GM10248 (cell line): ENCODE data around the gene MRPL38.

Source experiments
- CTCF ChIA-PET: fragments of 300-600 bp; sonication (Branson Sonifier 250); formaldehyde crosslinking; extraction: SDS; loops from one replicate; lab custom pipeline; 2021; ENCODE audit warnings: antibody characterized with exemption; lab: Yijun Ruan, JAX
- POLR2A ChIA-PET: fragments of 350-650 bp; sonication (Branson Sonifier 250); formaldehyde crosslinking; extraction: SDS; loops from one replicate; lab custom pipeline; 2020; ENCODE audit warnings: antibody characterized with exemption; lab: Yijun Ruan, JAX
- DNase-seq: peaks from one replicate; pipeline ENCODE4 v3.0.0; 2012; ENCODE audit errors: extremely low spot score
- TF ChIP-seq, protein P1 (sequence below): IDR thresholded peaks from 2 replicates; pipeline ENCODE4 v1.5.1; 2012; ENCODE audit warnings: mild to moderate bottlenecking, low read depth; ENCODE audit errors: extremely low read depth, missing control alignments, control extremely low read depth

Gene MRPL38

DNA sequence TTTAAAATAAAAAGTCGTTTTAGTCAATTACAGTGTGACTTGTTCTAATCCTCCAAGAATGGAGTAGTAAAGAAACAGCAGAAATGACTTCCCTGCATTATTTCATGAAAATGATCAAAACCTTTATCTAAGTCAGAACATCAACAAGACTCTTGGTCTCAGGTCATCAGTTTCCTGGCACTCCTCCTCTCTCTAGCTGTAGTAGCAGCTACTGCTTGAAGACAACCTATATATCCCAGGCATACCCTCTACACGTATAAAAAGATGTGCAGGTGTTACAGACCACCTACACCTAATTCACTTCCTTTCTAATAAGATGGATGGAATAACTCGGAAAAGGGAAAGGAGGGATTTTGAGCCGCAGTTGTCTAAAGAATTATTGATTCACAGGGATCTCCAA is 37.8 kb upstream of the MRPL38 start:
- TF ChIP-seq, protein P1, sequence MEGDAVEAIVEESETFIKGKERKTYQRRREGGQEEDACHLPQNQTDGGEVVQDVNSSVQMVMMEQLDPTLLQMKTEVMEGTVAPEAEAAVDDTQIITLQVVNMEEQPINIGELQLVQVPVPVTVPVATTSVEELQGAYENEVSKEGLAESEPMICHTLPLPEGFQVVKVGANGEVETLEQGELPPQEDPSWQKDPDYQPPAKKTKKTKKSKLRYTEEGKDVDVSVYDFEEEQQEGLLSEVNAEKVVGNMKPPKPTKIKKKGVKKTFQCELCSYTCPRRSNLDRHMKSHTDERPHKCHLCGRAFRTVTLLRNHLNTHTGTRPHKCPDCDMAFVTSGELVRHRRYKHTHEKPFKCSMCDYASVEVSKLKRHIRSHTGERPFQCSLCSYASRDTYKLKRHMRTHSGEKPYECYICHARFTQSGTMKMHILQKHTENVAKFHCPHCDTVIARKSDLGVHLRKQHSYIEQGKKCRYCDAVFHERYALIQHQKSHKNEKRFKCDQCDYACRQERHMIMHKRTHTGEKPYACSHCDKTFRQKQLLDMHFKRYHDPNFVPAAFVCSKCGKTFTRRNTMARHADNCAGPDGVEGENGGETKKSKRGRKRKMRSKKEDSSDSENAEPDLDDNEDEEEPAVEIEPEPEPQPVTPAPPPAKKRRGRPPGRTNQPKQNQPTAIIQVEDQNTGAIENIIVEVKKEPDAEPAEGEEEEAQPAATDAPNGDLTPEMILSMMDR = no peak
- CTCF ChIA-PET = interaction anchor here (1.5 kb wide), 1 partner anchor 72 kb away, joined by 6 read pairs; no protein-coding TSS in a partner anchor
- POLR2A ChIA-PET = no interaction called here
- DNase-seq = no peak

DNA sequence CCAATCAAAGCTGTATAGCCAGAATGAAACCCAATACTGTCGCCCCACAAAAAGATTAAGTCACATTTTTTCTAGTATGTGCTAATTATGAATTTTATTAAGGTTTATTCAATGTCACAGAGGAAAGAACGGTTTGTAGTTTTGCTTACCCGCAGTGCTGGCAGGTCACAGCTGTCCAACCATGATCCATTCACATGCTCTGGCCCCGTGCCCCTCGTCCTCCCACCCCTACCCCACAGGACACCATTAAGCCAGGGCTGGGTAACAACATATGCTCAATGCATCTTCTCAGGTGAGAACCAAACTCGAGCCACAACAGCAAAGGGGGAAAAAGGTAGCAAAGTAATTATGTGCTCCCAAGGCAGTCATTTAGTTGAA is 36.7 kb upstream of the MRPL38 start:
- TF ChIP-seq, protein P1 = no peak
- no peak for DNase-seq

DNA sequence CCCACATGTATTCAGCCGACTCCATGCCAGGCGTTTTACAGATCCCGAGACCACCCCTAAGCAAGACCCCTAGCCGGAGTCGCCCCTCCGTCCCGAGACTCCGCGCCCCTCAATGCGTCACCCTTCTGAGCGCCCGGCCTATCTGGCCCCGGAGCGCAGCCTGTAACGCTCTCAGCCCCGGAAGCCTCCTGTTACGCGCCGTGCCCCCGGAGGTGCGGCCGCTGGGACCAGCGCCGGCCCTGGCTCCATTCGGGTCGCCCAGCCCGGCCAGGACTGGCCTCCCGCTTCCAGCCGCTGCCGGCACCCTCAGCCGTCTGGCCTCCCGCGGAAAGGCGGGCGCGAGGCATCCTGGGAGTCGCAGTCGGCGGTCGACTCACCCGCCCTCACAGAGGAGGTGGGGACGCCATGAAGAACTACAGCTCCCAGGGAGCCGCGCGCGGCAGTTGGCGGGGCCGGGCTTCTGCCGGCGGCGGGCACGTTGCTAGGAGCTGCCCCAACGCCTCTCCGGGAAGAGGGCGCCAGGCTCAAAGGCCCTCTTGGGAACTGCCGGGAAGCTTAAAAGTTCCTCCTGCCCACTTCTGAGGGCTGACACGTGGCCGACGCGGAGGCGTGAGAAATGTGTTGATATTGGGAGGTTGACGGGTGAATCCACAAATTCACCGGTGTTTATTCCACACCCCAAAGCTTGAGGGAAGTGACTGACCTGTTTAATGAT is 36.2 kb upstream of the MRPL38 start, which contains the start of gene FBF1:
Gene FBF1, minus strand, starts transcription at position 316 of the 715 bp plus-strand sequence. CDS start 2,893 bp downstream, outside the sequence.
- ChIA-PET CTCF (interaction anchor here (0.7 to 1.8 kb wide), 7 partner anchors 13 to 123 kb away, joined by 3 to 9 read pairs (median 4); no protein-coding TSS in a partner anchor), POLR2A (interaction anchor here (0.5 to 0.6 kb wide), 3 partner anchors 40 to 1972 kb away, joined by 3 to 5 read pairs (median 3); no protein-coding TSS in a partner anchor)
- DNase-seq = peak; percentile 99
- TF ChIP-seq, protein P1 = no peak

More for the DNA sequence above, 36.7 kb upstream of the MRPL38 start:
- CTCF ChIA-PET = interaction anchor here (0.7 to 1.8 kb wide), 7 partner anchors 14 to 122 kb away, joined by 3 to 9 read pairs (median 4); no protein-coding TSS in a partner anchor
- POLR2A ChIA-PET = interaction anchor here (0.5 to 0.6 kb wide), 3 partner anchors 39 to 1972 kb away, joined by 3 to 5 read pairs (median 3); no protein-coding TSS in a partner anchor

DNA sequence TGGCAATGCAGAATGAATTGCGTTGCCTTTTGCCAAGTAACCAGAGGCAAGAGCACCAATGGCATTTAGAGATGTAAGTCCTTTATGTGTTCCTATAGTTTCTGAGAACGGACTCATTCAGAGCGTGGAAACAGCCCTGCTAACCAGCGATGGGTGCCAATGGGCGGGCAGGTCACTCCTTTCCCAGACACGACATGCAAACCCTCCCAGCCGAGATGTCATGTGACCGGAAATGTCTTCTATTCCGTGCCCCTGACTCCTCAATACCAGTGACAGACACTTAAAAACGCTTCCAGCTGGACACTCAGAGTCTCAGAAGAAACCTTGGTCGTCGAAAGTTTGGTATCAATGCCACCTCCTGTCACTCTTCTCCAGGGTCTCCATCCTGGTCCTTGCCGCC is 33.0 kb upstream of the MRPL38 start:
- ChIA-PET POLR2A (interaction anchor here (0.7 kb wide), 1 partner anchor 185 kb away, joined by 3 read pairs; no protein-coding TSS in a partner anchor), CTCF (interaction anchor here (1.0 to 1.8 kb wide), 3 partner anchors 10 to 67 kb away, joined by 3 to 4 read pairs (median 3); no protein-coding TSS in a partner anchor)

DNA sequence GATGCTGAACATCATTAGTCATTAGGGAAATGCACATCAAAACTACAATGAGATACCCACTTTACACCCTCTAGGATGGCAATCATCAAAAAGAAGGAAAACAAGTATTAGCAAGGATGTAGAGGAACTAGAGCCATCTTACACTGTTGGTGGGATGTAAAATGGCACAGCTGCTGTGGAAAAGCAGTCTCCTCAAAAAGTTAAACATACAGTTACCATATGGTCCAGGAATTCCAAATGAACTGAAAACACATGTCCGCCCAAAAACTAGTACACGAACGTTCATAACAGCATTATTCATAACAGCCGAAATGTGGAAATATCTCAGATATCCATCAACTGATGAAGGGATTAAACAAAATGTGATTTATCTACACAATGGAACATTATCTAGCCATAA is 29.1 kb upstream of the MRPL38 start:
- ChIA-PET POLR2A (no interaction called here), CTCF (interaction anchor here (0.9 kb wide), 1 partner anchor 80 kb away, joined by 3 read pairs; no protein-coding TSS in a partner anchor)
- TF ChIP-seq, protein P1 = no peak
- DNase-seq = no peak

More for the DNA sequence above, 33.0 kb upstream of the MRPL38 start:
- TF ChIP-seq, protein P1 = no peak
- DNase-seq = no peak

DNA sequence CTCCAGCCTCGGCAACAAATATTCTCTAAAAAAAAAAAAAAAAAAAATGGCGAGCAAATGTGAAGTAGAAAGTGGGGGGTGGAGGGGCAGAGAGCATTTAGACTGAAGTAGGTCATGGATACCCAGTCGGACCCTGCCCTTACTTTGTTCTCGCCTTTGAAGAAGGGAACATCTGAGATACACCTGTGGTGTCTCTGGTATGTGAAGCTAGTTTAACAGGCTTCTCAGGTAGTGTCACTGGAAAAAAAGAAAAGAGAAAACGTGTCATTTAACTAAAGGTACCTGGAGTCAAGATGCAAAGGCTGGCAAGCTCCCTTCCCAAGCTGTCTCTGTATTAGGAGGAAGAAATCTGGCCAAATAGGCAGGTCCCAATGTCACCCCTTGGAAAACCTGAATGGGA is 28.2 kb upstream of the MRPL38 start:
- CTCF ChIA-PET = no interaction called here
- no peak for DNase-seq
- POLR2A ChIA-PET = interaction anchor here (0.7 kb wide), 1 partner anchor 13 kb away, joined by 6 read pairs; no protein-coding TSS in a partner anchor
- TF ChIP-seq, protein P1 = no peak
